HUDEP-2 (cell line): ENCODE data around the gene DAD1.

Experiments used
- DNase-seq, 76 experiments: peaks; one replicate each; lab custom pipeline; 2025; ENCODE audit not compliant: unreplicated experiment in 76 of 76; lab: John Stamatoyannopoulos, UW

DAD1 gene

GRCh38 chr14:22540811-22541360, 48.1 kb downstream of the DAD1 start:
- no peak for DNase-seq

GRCh38 chr14:22540293-22540692, 48.7 kb downstream of the DAD1 start:
- no peak for DNase-seq

DNA sequence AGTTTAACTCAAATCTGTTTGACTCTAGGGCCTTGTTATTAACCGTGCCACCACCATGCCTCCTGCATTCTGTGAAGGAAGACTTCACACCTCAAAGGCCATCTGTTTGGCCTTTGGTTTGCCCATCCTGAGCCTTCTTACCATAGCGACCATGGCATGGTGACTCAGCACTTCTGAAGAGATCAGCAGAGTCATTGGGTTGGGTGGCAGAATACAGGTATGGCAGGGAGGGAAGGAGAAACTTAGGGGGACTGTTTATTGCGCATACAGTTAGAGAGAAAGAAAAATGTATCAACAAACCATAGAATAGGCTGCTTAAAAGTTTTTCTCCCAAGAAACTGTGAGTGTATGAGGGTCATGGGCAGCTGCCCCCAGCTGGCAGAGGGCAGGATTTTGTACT, 49.2 kb downstream of the DAD1 start:
- DNase-seq = no peak

GRCh38 chr14:22538671-22539228, 50.3 kb downstream of the DAD1 start:
- no peak for DNase-seq

GRCh38 chr14:22537436-22538310, 51.4 kb downstream of the DAD1 start:
- DNase-seq = peak in 1 of 76 experiments; percentile 8

DNA sequence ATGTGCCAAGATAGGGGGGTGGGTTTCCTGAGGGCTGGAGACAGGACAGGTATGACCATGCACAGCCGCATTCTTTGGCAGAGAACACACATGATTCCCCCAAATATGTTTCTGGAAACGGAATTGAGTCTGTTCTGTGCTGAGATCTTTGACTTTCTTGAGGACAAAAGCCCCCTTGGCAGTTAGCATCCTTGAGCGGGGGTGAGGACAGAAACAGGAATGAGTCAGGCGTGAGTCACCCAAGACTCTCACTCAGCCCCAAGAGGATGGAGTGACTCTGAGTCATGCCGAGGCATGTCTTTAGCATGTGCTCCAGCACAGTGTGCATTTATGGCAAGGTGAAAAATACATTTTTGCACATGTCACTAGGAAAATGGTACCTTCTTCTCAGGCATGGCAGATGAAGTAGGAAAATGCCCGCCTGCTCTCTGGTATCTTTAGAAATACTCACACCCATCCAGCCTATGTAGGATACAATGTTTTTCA, 52.1 kb downstream of the DAD1 start:
- DNase-seq = peak in 67 of 76 experiments; percentile 14 to 86 (median 59)

- DNase-seq = peak in 1 of 76 experiments; percentile 3
Observed at GRCh38 chr14:22535916-22536315, 53.1 kb downstream of the DAD1 start.

GRCh38 chr14:22535126-22535525, 53.9 kb downstream of the DAD1 start:
- DNase-seq = no peak

- DNase-seq = no peak
Observed at GRCh38 chr14:22534547-22534946, 54.5 kb downstream of the DAD1 start.

DNA sequence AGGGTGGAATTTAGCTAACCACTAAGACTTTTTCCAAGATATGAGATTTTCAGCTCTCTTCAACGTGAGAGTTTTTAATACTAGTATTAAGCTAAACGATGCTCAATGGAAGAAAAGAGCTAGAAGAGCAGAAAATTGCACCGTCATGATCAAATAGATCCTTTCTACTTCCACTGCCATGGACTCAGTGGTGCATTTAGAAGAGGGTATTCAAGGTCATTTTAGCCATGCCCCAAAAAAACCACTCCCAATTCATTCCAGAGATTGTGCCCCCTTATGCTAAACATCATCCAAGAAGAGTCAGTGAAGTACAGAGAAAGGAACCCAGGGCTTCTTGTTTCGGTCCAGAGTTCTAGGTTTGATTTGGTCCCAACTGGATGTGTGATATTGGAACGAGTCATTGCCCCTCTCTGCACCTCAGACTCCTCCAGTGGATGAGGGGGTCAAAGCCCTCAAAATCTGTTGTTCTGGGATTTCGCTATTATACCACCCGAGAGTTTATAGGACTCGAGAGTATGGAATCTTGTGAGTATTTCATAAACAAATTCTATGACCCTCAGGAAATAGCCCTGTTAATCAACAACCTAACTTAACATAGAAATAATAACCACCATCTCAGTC, 55.2 kb downstream of the DAD1 start:
- DNase-seq = no peak

DNA sequence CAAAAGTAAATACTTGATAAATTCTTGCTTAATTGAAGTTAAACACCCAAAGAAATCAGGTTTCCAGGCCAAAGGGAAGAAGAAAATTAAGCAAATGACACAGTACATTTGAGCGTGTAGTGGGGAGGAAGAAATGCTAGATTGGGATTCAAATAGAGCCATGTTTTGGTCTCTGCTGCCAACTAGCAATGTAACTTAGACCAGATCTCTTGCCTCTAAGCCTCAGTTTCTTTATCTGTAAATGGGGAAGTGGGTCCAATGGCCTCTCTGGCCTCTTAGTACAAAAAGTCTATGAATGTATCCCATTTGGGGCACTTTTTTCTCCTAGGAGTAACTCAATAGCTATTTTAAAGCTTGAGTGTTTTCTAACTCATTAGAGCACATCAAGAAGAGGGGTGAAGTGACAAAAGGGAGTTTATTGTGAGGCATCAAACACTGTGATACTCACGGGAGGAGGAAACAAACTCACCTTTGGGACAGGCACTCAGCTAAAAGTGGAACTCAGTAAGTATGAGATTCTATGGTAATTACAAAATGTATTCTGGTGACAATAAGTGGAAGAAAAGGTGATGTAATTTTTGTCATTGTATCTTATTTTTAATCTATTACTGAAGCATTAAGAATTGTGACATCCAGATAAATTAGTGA, 55.8 kb downstream of the DAD1 start:
- no peak for DNase-seq

DNA sequence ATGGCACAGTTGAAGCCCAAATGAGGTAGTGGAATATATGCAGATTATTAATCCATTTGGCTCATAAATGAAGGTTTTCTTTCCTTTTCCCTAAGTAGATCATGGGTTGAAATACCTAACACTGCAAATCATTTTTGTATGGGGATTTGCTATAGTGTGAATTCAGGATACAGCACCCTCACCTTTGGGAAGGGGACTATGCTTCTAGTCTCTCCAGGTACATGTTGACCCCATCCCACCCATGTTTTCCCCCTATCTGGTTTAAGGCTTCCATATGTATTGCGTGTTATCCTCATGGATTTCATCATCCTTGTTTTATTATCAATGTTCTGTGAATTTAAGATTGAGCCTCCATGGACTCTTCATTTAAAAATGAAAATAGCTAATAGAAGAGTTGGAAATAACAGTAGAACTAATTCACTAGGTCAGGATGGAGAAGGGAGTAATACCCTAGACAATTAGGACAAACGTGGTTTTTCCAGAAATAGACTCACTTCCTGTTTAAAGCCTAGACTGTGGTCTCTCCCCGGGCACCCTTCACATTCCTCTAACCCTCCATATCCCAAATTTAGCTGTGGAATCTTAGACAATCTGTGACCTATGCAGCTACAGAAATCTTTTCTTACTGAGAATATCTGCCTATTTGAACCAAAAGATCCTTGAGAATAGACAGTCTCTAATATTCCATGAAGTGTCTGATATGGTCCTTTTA, 56.5 kb downstream of the DAD1 start:
- DNase-seq = no peak

GRCh38 chr14:22531451-22532344, 57.3 kb downstream of the DAD1 start:
- DNase-seq = no peak

DNA sequence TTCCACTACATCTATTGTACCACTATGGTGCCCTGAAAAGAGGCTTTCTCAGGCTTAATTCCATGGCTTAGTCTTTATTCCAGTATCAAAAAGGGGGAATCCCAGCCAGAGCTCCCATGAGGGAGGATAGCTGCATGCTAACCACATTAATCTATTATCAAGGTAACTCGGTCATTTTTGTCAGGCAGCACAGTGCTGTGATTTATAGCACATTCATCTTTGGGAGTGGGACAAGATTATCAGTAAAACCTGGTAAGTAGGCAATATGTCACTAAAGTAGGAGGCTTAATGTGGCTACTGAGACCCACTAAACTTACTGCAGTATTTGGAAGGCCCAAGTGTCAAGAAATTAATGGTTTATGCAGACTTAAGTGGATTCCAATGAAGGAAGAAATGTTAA, 58.9 kb downstream of the DAD1 start:
- no peak for DNase-seq

DNA sequence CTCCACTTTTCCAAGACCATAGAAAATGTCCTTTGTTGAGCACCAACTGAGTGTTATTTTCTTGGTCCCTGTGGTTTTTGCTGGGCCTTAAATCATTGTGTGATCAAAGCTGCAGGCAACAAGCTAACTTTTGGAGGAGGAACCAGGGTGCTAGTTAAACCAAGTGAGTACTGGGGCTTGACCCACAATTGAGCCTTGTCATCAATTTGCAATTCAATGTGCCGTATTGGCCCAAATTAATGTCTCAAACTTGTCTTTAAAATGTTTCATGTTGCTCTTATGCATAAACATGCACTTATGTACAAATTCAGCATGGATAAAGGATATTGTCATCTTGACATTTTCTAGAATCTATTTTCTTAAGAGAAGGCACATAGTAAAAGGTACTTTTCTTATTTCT, 62.3 kb downstream of the DAD1 start:
- no peak for DNase-seq

- DNase-seq = no peak
Observed at GRCh38 chr14:22526218-22526617, 62.8 kb downstream of the DAD1 start.

- no peak for DNase-seq
Observed at GRCh38 chr14:22524784-22525161, 64.3 kb downstream of the DAD1 start.

GRCh38 chr14:22524115-22524783, 64.8 kb downstream of the DAD1 start:
- no peak for DNase-seq

GRCh38 chr14:22523283-22523682, 65.7 kb downstream of the DAD1 start:
- DNase-seq = no peak
